HL-60 (cell line): ENCODE results near the gene DIAPH2.

Experiments used
- DNase-seq, 2 experiments: peaks; one replicate each; pipeline ENCODE4 v3.0.0-alpha.2; 2010 to 2020; ENCODE audit warnings: low read depth in 1 of 2, low spot score in 1 of 2
- H3K27ac ChIP-seq: fragments of 250-450 bp; sonication (Bioruptor Pico); replicated peaks from 2 replicates; pipeline ENCODE4 v1.5.1; 2020; ENCODE audit warnings: mild to moderate bottlenecking, moderate library complexity
- H3K27me3 ChIP-seq: fragments of 250-450 bp; sonication (Bioruptor Pico); 2 replicates; pipeline ENCODE4 v1.5.1; 2021; ENCODE audit warnings: mild to moderate bottlenecking, moderate library complexity; ENCODE audit not compliant: insufficient read depth, poor library complexity, severe bottlenecking
- H3K4me3 ChIP-seq: replicated peaks from 2 replicates; pipeline ENCODE4 v1.5.1; 2011; ENCODE audit warnings: mild to moderate bottlenecking, control low read depth, low read length; ENCODE audit not compliant: insufficient read depth
- GABPA ChIP-seq: IDR thresholded peaks from 2 replicates; pipeline ENCODE4 v1.6.1; 2012; ENCODE audit warnings: low read depth
- POLR2AphosphoS5 ChIP-seq: IDR thresholded peaks from 2 replicates; pipeline ENCODE4 v1.6.1; 2012; ENCODE audit warnings: low read depth
- SPI1 ChIP-seq: IDR thresholded peaks from 2 replicates; pipeline ENCODE4 v1.6.1; 2012; ENCODE audit warnings: low read depth, mild to moderate bottlenecking, borderline replicate concordance
- TF ChIP-seq, protein P1 (sequence below): IDR thresholded peaks from 2 replicates; pipeline ENCODE4 v1.6.1; 2012; ENCODE audit warnings: low read depth; ENCODE audit not compliant: insufficient replicate concordance
- TF ChIP-seq, protein P2 (sequence below): IDR thresholded peaks from one replicate; pipeline ENCODE4 v1.5.1; 2011; ENCODE audit warnings: low read length, control low read depth, inconsistent platforms; ENCODE audit not compliant: insufficient read depth

DIAPH2 gene

GRCh38 chrX:96833333-96833732 lies 148.7 kb downstream of the DIAPH2 start:
- TF ChIP-seq GABPA: no peak
- TF ChIP-seq POLR2AphosphoS5: no peak
- DNase-seq: no peak
- Histone ChIP-seq H3K4me3 (no peak overlapping the region), H3K27me3 (no peaks in the 10 kb centered on the region), H3K27ac (no peak overlapping the region)

GRCh38 chrX:96834137-96834536 lies 149.5 kb downstream of the DIAPH2 start:
- Histone ChIP-seq H3K27me3 (no peaks in the 10 kb centered on the region), H3K4me3 (no peak overlapping the region), H3K27ac (no peak overlapping the region)
- TF ChIP-seq POLR2AphosphoS5 (no peak), GABPA (no peak), SPI1 (no peak)
- TF ChIP-seq, protein P1, sequence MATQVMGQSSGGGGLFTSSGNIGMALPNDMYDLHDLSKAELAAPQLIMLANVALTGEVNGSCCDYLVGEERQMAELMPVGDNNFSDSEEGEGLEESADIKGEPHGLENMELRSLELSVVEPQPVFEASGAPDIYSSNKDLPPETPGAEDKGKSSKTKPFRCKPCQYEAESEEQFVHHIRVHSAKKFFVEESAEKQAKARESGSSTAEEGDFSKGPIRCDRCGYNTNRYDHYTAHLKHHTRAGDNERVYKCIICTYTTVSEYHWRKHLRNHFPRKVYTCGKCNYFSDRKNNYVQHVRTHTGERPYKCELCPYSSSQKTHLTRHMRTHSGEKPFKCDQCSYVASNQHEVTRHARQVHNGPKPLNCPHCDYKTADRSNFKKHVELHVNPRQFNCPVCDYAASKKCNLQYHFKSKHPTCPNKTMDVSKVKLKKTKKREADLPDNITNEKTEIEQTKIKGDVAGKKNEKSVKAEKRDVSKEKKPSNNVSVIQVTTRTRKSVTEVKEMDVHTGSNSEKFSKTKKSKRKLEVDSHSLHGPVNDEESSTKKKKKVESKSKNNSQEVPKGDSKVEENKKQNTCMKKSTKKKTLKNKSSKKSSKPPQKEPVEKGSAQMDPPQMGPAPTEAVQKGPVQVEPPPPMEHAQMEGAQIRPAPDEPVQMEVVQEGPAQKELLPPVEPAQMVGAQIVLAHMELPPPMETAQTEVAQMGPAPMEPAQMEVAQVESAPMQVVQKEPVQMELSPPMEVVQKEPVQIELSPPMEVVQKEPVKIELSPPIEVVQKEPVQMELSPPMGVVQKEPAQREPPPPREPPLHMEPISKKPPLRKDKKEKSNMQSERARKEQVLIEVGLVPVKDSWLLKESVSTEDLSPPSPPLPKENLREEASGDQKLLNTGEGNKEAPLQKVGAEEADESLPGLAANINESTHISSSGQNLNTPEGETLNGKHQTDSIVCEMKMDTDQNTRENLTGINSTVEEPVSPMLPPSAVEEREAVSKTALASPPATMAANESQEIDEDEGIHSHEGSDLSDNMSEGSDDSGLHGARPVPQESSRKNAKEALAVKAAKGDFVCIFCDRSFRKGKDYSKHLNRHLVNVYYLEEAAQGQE: no peak
- no peak for DNase-seq

DNA sequence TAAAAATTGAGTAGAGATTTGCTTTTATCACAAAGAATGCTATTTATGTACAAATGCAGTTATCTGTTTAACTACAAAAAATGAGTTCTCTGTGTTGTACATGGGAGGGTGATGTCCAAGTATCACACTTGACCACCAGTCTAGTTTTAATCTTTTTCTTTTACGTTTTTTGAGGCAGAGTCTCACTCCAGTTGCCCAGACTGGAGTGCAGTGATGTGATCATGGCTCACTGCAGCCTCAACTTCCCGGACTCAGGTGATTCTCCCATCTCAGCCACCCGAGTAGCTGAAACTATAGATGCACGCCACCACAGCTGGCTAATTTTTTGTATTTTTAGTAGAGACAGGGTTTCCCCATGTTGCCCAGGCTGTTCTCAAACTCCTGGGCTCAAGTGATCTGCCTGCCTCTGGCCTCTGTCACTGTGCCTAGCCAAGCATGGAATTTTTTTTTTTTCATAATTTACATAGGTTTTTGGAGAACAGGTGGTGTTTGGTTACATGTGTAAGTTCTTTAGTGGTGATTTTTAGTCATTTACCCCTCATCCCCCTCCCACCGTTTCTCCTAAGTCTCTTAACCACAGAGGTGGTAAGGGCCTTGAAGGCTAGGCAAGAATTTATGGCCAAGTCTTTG lies 151.1 kb downstream of the DIAPH2 start:
- Histone ChIP-seq H3K27ac (no peak overlapping the region), H3K4me3 (no peak overlapping the region), H3K27me3 (no peaks in the 10 kb centered on the region)
- no peak for DNase-seq
- TF ChIP-seq POLR2AphosphoS5 (no peak), GABPA (no peak), SPI1 (no peak)
- TF ChIP-seq, protein P1: no peak
- TF ChIP-seq, protein P2, sequence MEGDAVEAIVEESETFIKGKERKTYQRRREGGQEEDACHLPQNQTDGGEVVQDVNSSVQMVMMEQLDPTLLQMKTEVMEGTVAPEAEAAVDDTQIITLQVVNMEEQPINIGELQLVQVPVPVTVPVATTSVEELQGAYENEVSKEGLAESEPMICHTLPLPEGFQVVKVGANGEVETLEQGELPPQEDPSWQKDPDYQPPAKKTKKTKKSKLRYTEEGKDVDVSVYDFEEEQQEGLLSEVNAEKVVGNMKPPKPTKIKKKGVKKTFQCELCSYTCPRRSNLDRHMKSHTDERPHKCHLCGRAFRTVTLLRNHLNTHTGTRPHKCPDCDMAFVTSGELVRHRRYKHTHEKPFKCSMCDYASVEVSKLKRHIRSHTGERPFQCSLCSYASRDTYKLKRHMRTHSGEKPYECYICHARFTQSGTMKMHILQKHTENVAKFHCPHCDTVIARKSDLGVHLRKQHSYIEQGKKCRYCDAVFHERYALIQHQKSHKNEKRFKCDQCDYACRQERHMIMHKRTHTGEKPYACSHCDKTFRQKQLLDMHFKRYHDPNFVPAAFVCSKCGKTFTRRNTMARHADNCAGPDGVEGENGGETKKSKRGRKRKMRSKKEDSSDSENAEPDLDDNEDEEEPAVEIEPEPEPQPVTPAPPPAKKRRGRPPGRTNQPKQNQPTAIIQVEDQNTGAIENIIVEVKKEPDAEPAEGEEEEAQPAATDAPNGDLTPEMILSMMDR: no peak

- no peak overlapping the region for H3K4me3 ChIP-seq
- no peak for DNase-seq
- H3K27me3 ChIP-seq: no peaks in the 10 kb centered on the region
- TF ChIP-seq POLR2AphosphoS5: no peak
- no peak for TF ChIP-seq GABPA
- TF ChIP-seq, protein P1: no peak
- TF ChIP-seq, protein P2: no peak
- no peak overlapping the region for H3K27ac ChIP-seq
These were observed 153.2 kb downstream of the DIAPH2 start for GRCh38 chrX:96837808-96838207.
